Measurements from ENCODE around the gene RNF5.
A peak's percentile ranks its signal among the peaks of the same experiment; 100 is the strongest.
"Not testable (repeated sequence)": the region's sequence is repeated elsewhere in the genome, so short reads cannot be mapped to it uniquely, and the experiment has no call there.

RNF5 gene

GRCh38 chr6:32183483-32184083, 5.4 kb downstream of the RNF5 start:
- Histone ChIP-seq H3K4me1 (peaks cover 42 to 87% (median 65%) of the 10 kb centered on the region in 10 experiments), H3K36me3 (peaks cover 66 to 81% (median 75%) of the 10 kb centered on the region in 11 experiments), H3K27ac (peak overlapping the region in 4 of 11 experiments; percentile 12 to 37 (median 22); a peak in 5 of 22 replicates), H3K4me3 (no peak overlapping the region), H3K27me3 (no peaks in the 10 kb centered on the region), H4K20me1 (peaks cover 0 to 37% (median 7%) of the 10 kb centered on the region in 11 experiments; a peak in 9 of 22 replicates), H3K9ac (peak overlapping the region in 10 of 11 experiments; percentile 5 to 66 (median 36); a peak in 12 of 22 replicates), H3K9me3 (replicated peaks in 1 of 11) (no peaks in the 10 kb centered on the region), H3K4me2 (peak overlapping the region in 1 of 11 experiments; percentile 26; a peak in 1 of 22 replicates)
- TF ChIP-seq Cebpa-rat (IDR thresholded peaks at IDR 0.05): no peak

DNA sequence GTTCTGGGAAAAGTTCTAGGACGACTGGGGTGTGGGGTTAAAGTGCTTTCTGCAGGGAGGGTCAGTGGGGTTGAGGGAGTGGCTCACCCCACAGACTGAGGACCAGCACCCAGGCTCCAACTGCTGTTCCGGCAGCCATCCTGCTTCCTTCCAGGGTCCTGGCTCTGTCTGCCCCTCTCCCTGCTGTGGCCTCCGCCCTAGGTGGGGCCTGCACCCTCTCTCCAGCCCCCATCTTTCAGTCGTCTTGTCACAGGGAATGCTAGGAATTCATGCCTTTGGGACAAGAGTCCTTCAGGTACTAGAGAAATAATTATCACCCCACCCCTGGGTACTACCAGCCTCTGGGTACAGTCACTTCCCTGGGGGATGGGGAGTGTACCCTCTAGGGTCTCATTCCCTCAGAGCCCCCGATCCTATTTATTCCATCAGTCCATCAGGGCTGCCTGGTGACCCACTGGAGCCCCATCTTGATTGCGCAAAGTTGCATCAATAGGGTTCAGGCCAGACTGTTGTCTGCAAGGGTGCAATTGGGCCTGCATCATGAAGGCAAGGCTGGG, 6.0 kb downstream of the RNF5 start, which contains the start of gene AGER:
Gene AGER, minus strand, starts transcription at position 170 of the 557 bp plus-strand sequence. Its CDS starts 31 bp downstream, at position 139.
- Histone ChIP-seq H3K9me3 (replicated peaks in 1 of 11) (no peaks in the 10 kb centered on the region), H3K4me3 (no peak within 1 kb of the TSS), H3K4me1 (peaks cover 42 to 88% (median 66%) of the 10 kb centered on the region in 10 experiments), H3K36me3 (peaks cover 66 to 81% (median 75%) of the 10 kb centered on the region in 11 experiments), H3K9ac (peak within 1 kb of the TSS in 10 of 11 experiments; percentile 26 to 66 (median 36); a peak in 12 of 22 replicates), H4K20me1 (peaks cover 0 to 37% (median 7%) of the 10 kb centered on the region in 11 experiments; a peak in 9 of 22 replicates), H3K27ac (peak within 1 kb of the TSS in 4 of 11 experiments; percentile 12 to 37 (median 29); a peak in 7 of 22 replicates), H3K27me3 (no peaks in the 10 kb centered on the region), H3K4me2 (peak within 1 kb of the TSS in 2 of 11 experiments; percentile 26 to 95; a peak in 2 of 22 replicates)
- TF ChIP-seq Cebpa-rat (IDR thresholded peaks at IDR 0.05): 0 out of 22 replicates have a peak, but pooled peaks of 1 of the 11 experiments have one; percentile 38

- Histone ChIP-seq H3K9ac (peak overlapping the region in 4 of 11 experiments; percentile 44 to 96 (median 78); a peak in 5 of 22 replicates), H3K36me3 (peaks cover 57 to 69% (median 65%) of the 10 kb centered on the region in 11 experiments), H3K4me2 (peak overlapping the region in 5 of 11 experiments; percentile 5 to 99 (median 97); a peak in 7 of 22 replicates), H3K4me1 (peaks cover 38 to 73% (median 54%) of the 10 kb centered on the region in 10 experiments), H4K20me1 (peaks cover 0 to 37% (median 7%) of the 10 kb centered on the region in 11 experiments; a peak in 9 of 22 replicates)
- H3K27ac ChIP-seq; H3K9me3 ChIP-seq (replicated peaks in 1 of 11); H3K4me3 ChIP-seq; H3K27me3 ChIP-seq: not testable (repeated sequence)
Observed at GRCh38 chr6:32185681-32186131, 7.5 kb downstream of the RNF5 start.

DNA sequence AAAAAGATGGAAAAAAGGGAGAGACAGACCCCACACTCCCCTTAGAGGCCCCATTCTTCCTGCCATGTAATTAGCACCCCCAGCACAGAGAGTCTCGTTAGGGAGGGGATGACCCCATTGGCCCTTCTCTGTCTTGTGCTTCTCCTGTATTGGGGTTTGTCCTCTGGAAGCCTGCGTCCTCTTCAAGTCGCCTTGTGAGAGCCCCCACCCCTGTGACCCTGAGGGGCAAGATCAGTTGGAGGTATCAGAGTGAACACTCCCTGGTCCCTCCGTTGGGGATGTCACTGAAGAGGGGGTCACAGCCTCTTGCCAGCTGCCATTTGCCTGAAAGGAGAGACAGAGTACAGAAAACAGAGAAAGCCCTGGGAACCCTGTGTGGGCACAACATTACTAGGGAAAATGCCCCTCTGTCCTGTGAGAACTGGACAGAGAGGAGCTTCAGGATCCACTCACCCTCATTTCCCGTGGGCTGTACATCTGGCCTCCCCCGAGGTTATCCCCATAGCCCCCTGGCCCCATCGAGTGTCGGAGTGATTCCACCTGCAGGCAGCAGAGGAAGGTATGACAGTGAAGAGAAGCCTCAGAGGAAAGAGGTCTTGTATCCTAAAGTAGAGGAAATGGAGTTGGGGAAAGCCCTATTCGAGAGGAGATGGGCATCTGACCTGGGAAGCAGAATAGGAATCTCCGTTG, 8.1 kb downstream of the RNF5 start:
- Histone ChIP-seq H3K4me1 (peaks cover 43 to 72% (median 55%) of the 10 kb centered on the region in 10 experiments), H4K20me1 (peaks cover 0 to 37% (median 7%) of the 10 kb centered on the region in 11 experiments; a peak in 9 of 22 replicates), H3K4me2 (peak overlapping the region; percentile 91 to 100 (median 98)), H3K9ac (peak overlapping the region; percentile 5 to 96 (median 56); a peak in 19 of 22 replicates), H3K36me3 (peaks cover 51 to 64% (median 60%) of the 10 kb centered on the region in 11 experiments), H3K27ac (peak overlapping the region in 10 of 11 experiments; percentile 2 to 55 (median 38); a peak in 15 of 22 replicates), H3K4me3 (peak overlapping the region in 5 of 10 experiments; percentile 48 to 91 (median 83); a peak in 9 of 20 replicates)
- not testable (repeated sequence) for H3K9me3 ChIP-seq (replicated peaks in 1 of 11); H3K27me3 ChIP-seq

- no peak for TF ChIP-seq Cebpa-rat (IDR thresholded peaks at IDR 0.05)
- Histone ChIP-seq H3K4me3 (peak overlapping the region; percentile 5 to 91 (median 78); a peak in 15 of 20 replicates), H3K4me1 (peaks cover 49 to 67% (median 55%) of the 10 kb centered on the region in 10 experiments), H3K9me3 (replicated peaks in 1 of 11) (no peaks in the 10 kb centered on the region), H3K36me3 (peaks cover 44 to 56% (median 51%) of the 10 kb centered on the region in 11 experiments), H3K27ac (peak overlapping the region in 10 of 11 experiments; percentile 2 to 55 (median 38); a peak in 15 of 22 replicates), H4K20me1 (peaks cover 0 to 37% (median 7%) of the 10 kb centered on the region in 11 experiments; a peak in 9 of 22 replicates), H3K27me3 (no peaks in the 10 kb centered on the region), H3K9ac (peak overlapping the region; percentile 5 to 96 (median 56); a peak in 19 of 22 replicates), H3K4me2 (peak overlapping the region; percentile 91 to 100 (median 98))
Observed at GRCh38 chr6:32187009-32187709, 9.0 kb downstream of the RNF5 start.

DNA sequence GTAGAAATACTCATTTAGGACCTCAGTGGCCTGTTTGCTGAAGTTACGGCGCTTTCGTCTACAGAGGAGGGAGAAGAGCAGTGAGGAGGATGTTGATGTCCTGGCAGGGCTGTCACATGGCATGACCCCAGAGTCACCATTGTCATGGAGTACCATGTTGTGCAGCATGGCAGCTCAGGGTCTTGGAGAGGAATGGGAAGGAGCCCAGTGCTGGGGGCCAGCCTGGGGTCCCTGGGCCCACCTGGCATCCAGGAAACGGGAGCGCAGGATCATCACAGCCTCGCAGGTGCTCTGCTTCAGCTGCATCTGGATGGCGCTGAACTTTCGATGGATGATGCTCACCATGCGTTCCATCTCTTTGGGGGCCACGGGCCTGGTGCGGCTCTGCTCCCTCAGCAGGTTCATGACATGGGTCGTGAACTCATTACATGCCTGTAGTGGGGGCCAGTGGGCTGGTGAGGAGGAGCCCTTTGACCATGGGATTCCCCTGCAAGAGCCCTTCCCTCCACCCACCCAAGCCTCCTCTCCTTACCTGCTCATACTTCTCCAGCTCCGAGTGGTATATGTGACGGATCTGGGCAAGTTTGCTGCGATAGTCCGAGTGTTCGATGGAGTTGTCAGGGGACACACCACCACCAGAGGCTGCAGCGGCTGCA, 9.6 kb downstream of the RNF5 start:
- peak overlapping the region; percentile 48 to 91 (median 82); a peak in 16 of 20 replicates for H3K4me3 ChIP-seq

GRCh38 chr6:32188381-32189068, 10.3 kb downstream of the RNF5 start:
- Histone ChIP-seq H3K4me3 (peak overlapping the region; percentile 77 to 91 (median 82)), H3K27ac (peak overlapping the region; percentile 88 to 99 (median 97); a peak in 21 of 22 replicates), H3K4me2 (peak overlapping the region; percentile 91 to 100 (median 98)), H3K4me1 (peaks cover 50 to 65% (median 60%) of the 10 kb centered on the region in 10 experiments), H3K36me3 (peaks cover 30 to 43% (median 38%) of the 10 kb centered on the region in 11 experiments), H4K20me1 (peaks cover 0 to 30% (median 7%) of the 10 kb centered on the region in 11 experiments; a peak in 9 of 22 replicates), H3K9me3 (replicated peaks in 1 of 11) (no peaks in the 10 kb centered on the region), H3K9ac (peak overlapping the region; percentile 92 to 97 (median 94)), H3K27me3 (no peaks in the 10 kb centered on the region)
- no peak for TF ChIP-seq Cebpa-rat (IDR thresholded peaks at IDR 0.05)

More for the DNA sequence above, 9.6 kb downstream of the RNF5 start:
- H3K9me3 ChIP-seq (replicated peaks in 1 of 11); H3K27me3 ChIP-seq: not testable (repeated sequence)
- Histone ChIP-seq H3K9ac (peak overlapping the region; percentile 92 to 97 (median 94); a peak in 16 of 22 replicates), H3K4me2 (peak overlapping the region; percentile 91 to 100 (median 98)), H3K36me3 (peaks cover 37 to 49% (median 44%) of the 10 kb centered on the region in 11 experiments), H3K27ac (peak overlapping the region in 5 of 11 experiments; percentile 94 to 99 (median 97); a peak in 4 of 22 replicates), H4K20me1 (peaks cover 0 to 33% (median 7%) of the 10 kb centered on the region in 11 experiments; a peak in 9 of 22 replicates), H3K4me1 (peaks cover 49 to 61% (median 57%) of the 10 kb centered on the region in 10 experiments)

All from BLaER1 treated with 17β-estradiol and CSF1 and Interleukin-3, amounts not matched to agents 10 nM and 100 nM (cell line).